Hematopoietic multipotent progenitor cell treated with erythropoietin and hydrocortisone succinate and interleukin-3 and kit ligand, for 17 days (in vitro differentiated cells): ENCODE results near the gene TSSK6.
A peak's percentile ranks its signal among the peaks of the same experiment; 100 is the strongest.

Experiments
- DNase-seq: peaks from one replicate; pipeline ENCODE4 v3.0.0-alpha.2; 2015; ENCODE audit warnings: low spot score

Gene TSSK6

DNA sequence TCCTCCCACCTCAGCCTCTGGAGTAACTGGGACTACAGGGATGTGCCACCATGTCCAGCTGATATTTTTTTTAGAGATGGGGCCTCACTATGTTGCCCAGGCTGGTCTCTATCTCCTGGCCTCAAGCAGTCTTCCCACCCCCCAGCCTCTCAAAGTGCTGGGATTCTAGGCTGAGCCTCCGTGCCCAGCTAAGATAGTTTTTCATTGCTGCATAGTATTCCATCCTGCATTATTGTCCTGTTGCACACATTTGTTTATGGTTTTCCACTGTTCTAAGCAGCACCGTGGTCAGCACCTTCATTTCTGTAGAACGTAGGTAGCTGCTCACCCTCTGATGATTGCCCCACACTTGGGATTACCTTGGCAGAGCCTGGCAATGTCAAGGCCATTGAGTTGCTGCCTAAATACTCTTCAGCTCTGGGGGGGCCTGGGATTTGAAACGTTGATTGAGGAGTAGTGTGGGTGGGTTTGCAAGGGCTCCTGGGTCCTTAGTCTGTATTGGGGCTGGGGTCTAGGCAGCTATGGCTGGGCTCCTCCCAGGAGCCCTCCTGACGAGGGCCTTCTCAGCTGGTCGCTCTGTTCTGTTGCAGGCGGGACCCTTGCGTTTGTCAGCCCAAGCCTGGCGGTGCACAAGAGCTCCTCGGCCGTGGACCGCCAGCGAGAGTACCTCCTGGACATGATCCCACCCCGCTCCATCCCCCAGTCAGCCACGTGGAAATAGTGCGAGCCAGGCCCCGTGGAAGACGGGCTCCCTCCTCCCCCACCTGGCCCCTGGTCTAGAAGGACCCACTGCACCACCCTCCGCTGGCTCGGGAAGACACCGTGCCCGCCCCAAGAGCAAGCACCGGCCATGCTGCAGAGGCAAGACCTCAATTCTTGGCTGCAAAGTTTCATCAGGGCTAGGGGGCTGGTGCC, 10.3 kb downstream of the TSSK6 start:
- no peak for DNase-seq

DNA sequence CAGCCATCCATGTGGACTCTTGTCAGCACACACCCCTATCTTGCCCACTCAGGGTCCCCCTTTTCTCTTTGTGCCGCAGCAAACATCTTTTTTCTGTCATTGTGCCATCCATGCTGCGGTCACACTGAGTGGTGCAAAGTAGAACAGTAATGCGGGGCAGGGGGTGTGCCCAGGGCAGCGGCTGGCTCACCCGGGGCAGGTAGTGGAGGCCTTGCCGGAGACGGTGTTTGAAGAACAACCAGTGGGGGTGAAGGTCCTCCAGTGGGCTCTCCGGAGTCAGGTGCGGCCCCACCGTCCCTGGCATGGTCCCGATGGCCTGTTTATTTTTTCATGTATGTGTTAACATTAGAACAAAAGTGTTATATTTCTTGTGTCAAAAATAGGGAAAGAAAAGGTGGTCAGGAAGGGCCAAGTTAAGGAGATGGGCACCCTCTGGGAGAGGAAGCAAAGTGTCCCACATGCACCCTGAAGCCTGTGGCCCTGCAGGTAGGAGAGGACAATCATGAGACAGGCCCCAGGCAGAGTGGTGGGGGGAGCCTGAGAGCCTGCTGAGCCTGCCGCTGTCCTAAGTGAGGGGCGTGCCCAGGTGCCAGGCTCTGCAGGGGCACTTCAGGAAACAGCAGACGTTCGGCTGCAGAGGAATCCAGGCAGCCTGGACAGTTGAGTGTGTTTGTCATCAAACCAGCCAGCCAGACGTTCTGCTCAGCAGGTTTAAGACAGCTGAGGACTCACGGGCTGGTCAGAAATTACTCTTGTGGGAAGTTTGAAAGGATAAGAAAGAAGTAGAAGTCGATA, 12.3 kb downstream of the TSSK6 start:
- no peak for DNase-seq

DNA sequence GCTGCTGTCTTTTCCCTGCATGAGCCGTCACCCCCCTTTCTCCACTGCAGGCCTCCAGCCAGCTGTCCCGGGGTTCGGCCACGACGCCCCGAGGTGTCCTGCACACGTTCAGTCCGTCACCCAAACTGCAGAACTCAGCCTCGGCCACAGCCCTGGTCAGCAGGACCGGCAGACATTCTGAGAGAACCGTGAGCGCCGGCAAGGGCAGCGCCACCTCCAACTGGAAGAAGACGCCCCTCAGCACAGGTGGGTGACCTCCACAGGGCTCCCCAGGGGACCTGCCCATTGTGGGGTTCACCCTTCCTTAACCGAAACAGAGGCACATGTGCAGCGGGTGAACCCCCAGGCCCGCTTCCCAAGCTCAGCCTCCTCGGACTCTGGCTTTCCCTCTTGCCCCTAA, 13.1 kb downstream of the TSSK6 start:
- no peak for DNase-seq

DNA sequence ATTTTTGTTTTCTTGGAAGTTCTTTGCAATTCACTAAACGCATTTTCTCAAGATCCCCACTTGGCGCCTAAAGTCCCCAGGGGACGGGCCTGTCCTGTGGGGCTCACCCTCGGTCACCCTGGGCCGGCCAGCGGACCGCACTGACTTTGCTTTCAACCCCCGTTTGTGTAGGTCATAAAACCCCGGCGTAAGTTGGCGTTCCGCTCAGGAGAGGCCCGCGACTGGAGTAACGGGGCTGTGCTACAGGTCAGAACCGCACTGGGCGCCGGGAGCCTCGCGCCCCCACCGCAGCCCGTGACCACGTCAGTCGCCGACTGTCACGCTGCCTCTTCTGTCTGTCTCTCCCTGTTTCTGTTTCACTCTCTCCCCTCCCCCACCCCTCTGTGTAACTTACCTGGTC, 13.6 kb downstream of the TSSK6 start:
- DNase-seq: no peak

DNA sequence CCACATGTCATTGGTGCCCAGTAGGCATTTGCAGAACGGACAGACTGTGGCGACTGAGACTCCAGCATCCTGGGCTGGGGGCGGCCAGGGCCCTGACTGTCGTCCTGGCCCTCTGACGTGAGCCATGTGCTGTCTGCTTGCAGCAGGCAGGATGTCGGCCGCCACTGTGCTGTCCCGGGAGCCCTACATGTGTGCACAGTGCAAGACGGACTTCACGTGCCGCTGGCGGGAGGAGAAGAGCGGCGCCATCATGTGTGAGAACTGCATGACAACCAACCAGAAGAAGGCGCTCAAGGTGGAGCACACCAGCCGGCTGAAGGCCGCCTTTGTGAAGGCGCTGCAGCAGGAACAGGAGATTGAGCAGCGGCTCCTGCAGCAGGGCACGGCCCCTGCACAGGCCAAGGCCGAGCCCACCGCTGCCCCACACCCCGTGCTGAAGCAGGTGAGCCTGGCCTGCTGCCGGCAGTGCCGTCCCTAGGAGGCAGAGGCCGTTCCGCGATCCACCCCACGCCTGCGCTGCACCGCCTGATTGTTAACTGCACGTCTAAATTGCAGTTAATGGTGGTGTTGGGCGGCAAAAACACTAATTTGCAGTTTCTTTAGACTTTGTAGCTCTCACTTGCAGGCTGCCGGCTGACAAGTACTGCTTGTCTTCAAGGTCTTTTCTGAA, 14.2 kb downstream of the TSSK6 start:
- no peak for DNase-seq

DNA sequence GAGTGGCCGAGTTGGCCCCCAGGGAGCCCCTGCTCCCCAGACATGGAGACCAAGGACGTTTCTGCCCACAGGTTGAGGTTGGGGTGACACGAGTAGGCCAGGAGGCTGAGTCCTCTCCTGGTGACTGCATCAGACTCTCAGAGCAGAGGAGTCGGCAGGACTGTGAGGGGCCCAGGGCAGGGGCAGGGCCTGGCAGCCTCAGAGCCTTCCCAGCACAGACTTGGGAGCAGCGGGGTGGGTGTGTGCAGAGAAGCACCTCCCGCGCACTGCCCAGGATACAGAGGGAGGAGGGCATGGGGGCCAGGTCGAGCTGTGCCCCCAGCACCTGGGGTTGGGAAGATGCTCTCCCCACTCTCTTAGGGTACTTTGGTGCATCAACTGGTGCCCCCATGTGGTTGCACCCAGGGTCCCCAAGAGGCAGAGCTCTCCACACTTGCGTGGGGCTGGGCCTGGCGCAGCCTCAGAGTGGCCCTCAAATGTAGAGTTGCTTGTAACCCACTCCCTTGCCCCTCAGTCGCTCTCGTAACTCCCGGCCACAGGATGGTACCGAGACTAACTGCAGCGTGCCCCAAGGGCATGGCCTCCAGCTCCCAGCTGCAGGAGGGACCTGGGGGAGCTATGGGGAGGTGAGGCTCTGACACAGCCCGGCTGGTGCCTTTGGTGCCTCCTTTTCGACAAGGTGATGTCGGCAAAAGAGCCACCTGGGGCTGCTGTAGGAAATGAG, 15.9 kb downstream of the TSSK6 start:
- DNase-seq: no peak

DNA sequence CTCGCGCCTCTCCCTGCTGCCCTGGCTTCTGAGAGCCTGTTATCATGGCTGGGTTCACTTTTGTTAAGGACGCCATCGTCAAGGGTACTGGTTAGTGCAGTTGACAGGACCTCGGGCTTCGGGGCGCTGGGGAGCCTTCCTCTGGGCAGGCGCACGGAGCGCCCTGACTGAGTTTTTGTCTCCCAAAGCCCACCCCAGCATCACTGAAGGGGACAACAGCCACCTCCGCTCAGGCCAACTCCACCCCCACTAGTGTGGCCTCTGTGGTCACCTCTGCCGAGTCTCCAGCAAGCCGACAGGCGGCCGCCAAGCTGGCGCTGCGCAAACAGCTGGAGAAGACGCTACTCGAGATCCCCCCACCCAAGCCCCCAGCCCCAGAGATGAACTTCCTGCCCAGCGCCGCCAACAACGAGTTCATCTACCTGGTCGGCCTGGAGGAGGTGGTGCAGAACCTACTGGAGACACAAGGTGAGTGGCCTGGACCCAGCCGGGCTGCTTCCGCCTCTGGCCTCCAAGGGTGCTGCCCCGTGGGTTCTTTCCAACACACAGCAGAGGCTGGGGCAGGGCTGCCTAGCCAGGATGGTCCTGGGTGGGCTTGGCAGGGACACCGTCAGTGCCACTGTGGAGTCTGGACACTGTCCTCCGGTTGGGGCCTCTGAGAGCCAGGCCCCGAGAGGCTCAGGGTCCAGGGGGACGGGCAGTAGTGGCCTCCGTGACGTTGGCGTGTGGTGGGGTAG, 16.9 kb downstream of the TSSK6 start:
- DNase-seq: no peak

DNA sequence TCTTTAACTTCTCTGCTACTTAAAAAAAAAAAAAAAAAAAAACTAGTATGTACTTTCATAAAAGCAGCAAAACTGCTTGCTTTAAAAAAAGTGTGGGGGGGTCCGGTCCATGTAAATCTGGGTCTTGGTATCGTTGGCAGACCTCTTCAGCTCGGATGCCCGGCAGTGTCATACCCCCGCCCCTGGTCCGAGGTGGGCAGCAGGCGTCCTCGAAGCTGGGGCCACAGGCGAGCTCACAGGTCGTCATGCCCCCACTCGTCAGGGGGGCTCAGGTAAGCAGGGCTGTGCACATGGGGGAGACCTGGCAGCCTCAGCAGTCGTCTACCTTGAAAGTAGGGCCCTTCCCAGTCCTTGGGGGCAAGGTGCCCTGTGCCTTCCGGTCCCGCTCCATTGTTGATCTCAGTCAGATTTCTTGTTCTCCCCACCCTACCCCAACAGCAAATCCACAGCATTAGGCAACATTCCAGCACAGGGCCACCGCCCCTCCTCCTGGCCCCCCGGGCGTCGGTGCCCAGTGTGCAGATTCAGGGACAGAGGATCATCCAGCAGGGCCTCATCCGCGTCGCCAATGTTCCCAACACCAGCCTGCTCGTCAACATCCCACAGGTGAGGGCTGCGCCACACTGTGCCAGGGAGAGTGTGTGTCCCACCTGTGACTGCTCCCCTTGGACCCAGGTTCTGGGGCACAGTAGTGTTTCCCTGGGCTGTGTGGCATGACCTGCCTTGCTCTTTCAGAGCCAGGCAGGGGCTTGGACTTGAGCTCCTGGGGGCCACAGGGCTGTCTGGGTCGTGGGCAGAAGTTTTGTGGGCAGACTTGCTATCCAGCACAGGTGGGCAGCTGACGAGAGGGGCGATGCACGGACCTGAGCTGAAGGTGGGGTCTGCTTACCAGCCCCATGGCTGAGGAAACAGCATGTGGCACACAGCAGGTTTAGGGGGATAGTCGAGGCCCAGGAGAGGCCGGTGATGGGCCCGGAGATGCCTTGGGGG, 19.4 kb downstream of the TSSK6 start:
- no peak for DNase-seq

DNA sequence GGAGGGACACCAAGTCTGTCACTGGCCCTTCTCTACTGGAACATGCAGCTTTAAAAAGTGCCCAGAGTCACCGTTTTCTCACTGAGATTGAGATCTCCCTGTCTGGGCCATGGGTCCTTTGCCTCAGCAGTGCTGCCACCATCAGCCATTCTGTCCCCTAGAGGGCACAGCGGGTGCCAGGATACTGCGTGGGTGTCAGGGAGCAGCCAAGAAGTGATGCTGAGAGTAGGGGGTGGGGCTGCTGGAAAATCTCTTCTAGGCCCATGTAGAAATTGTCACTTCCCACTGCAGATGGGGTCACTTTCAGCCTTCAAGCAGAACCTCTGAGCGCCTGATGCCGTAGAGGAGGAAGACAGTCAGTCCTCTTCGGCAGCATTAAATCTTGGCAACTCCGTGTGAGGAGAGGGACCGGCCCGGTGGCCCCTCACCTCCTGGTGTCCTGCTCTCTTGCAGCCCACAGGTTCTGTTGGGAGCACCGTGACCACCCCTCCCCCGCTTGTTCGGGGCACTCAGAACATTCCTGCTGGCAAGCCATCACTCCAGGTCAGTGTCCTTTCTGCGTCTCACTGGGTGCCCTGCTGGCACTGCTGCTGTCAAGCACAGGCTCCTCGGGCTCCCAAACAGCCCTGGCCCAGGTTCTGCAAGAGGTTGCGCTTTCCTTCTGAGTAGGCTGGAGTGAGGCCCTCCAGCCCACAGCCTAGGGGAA, 21.4 kb downstream of the TSSK6 start:
- no peak for DNase-seq

DNA sequence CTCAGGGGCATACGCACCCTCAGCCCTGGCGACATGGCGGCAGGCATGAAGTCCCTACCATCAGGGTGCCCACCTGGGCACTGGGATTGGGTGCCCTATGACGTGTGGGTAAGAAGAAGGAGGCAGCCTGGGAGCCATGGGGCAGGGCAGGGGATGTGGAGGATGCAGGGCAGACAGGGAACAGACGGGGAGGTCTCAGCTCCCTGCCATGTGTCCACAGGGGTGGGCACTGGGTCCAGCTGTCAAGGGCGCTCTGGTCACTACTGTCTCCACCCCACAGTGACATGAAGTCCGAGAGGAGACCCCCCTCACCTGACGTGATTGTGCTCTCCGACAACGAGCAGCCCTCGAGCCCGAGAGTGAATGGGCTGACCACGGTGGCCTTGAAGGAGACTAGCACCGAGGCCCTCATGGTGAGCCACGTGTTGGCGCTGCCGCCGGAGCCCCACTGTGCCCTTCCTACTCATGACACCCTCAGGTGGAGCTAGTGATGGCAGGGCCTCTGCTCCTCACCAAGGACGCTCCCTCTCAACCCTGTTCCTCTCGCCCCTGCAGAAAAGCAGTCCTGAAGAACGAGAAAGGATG, 23.2 kb downstream of the TSSK6 start:
- no peak for DNase-seq

DNA sequence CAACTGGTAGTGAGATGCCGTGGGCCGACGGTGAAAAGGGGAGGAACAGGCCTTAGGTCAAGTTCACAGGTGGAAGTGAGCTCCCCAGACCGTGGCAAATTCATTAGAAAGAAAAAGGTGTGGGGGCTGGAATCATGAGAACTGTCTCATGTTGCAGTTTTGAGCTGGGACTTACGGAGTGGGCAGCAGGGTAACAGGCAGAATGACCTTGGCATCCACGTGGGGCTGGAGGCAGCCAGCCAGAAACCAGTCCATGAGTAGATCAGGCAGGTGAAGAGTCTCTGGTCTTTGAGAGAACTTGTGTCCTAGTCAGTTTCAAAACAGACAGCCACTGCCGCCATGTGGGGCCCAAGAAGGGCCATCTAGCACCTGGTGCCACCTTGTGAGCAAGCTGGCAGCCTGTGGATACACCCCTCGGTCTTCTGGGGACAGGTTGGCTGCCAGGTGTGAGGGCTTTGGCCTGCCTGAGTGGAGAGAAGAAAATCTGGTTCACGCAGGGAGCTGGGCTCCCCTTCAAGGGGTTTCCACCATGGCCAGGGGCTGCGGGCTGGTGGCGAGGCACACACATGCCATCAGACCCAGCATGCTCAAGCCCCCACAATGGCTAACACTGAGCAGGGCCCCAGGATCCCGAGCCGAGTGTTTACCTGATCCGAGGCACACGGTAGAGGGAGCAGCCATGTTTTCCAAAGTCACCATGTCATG, 23.9 kb downstream of the TSSK6 start:
- DNase-seq: no peak

DNA sequence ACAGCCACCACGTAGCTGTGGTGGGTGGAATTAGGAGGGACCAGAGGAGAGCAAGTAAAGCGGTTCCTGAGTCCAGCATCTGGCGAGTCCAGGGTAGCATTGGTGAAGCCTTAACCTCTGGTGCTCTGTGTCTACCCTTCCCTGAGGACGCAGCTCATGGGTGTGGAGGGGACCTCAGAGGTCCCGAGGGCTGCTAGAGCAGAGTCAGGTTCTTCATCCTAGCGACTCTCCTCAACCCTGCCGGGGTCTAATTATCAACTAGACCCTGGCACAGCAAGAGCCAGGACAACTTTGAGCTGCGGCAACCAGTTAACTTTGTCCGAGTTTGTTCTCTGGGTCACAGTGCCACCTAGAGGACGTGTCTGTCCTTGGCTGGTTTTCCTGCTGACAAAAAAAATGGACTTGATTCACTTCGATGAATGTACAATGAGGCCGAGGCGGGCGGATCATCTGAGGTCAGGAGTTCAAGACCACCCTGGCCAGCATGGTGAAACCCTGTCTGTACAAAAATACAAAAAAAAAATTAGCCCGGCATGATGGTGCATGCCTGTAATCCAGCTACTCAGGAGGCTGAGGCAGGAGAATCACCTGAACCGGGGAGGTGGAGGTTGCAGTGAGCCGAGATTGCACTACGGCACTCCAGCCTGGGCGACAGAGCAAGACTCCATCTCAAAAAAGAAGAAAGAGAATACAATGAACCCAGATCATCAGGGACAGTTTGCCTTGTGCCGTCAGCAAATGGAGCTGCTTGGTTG, 25.0 kb downstream of the TSSK6 start:
- DNase-seq: peak; percentile 92

DNA sequence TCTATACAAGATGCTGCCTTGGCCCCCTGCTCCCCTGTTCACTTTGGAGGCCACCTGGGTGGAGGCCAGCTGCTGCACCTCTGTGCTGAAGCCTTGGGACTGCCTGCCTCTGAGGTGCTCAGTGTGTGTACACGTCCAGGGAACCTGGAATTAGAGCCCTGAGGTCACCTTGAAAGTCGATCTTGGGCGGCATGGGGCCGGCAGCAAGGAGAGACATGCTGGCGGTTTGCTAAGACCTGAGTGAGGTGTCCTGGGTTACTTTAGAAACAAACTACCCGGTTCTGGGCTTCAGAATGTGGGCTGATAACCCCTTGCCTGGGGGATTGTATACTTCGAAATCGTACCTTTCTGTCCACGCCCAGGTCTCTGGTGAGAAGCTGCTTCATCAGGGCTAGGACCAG, 25.5 kb downstream of the TSSK6 start:
- DNase-seq: no peak

DNA sequence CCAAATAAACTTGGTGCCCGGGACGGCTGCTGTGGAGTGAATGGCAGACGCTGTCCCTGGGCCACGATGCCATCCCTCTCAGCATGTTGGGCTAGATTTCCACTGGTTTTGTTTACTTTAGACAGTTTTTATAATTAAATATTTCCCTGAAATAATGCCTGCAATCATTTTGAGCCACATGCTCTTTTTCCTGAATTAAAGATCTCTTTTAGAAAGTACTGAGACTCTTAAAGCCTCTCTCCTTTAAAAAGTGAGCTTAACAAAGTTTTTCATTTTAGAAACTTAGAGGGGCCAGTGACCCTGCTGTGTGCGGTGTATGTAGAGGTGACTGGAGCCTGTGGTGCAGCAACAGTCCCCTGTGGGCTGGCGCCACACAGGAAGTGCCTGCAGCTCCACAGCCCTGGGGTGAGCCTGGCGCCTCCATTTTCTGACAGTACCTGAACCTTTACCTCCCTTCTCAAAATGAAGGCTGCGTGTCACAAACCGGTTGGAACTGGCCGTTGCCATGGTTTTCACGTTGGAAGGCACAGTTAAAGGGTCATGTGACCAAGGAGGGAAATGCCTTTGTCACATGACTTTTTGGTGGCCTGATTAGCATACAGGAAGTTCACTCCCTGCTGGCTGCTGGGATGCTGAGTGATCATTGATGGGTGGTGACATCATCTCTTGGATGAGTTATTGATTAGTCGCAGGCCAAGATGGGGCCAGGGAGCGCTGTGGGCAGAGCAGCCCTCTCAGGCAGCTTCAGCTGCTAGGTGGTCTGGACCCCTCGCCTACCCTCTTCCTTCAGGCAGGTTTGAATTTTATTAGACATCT, 26.3 kb downstream of the TSSK6 start:
- DNase-seq: peak; percentile 98

DNA sequence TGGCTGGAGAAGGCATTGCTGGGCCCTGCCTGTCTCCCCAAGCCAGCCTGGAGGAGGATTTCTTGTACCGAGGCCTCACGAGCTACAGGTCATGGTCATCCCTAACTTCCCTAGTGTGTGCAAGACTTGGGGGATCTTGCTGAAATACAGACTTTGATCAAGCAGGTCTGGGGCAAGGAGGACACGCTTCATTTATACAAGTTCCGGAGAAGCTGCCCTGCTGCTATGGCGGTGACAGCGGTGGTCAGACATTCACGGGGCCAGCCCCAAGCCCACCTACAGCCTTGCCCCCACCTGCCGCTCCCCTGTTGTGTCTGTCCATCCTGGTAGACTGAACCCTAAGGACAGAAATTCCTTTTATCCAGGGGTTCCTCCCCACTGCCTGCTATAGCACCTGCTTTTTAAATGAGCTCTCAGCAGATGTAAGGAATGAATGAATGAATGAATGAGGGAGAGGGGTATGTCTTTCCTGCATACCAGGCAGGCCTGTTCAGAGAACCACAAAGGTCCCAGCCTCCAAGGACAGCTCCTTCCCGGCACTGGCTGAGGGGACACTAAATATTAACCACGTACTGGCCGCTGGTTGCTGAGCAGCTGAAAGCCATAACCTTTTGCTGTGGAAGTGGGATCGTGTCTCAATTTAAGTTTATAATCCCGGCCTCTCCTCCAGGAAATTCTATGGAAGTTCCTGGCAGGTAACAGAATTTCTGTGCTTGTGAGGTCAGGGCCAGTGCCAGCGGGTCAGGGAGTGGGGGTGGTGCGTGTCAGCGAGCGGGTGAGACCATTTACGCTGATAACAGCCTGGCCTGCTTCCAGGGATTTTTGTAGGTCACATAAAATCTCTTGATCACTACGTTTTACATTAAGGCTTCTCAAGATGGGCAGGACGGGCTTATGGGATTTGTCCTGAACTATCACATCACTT, 27.1 kb downstream of the TSSK6 start:
- peak; percentile 92 for DNase-seq
